Measurements from ENCODE around the gene CCNYL1.
A peak's percentile ranks its signal among the peaks of the same experiment; 100 is the strongest.
"Not testable (repeated sequence)": the region's sequence is repeated elsewhere in the genome, so short reads cannot be mapped to it uniquely, and the experiment has no call there.

Gene CCNYL1

GRCh38 chr2:207743514-207743913 is 32.1 kb downstream of the CCNYL1 start:
- DNase-seq = no peak

GRCh38 chr2:207744050-207744449 is 32.6 kb downstream of the CCNYL1 start:
- DNase-seq = no peak

GRCh38 chr2:207744451-207744850 is 33.0 kb downstream of the CCNYL1 start:
- DNase-seq = no peak

GRCh38 chr2:207746131-207746530 is 34.7 kb downstream of the CCNYL1 start:
- DNase-seq = peak; percentile 76 to 79

- DNase-seq = no peak
Observed at GRCh38 chr2:207747653-207748560, 36.5 kb downstream of the CCNYL1 start.

- DNase-seq = no peak
Observed at GRCh38 chr2:207748993-207749392, 37.6 kb downstream of the CCNYL1 start.

GRCh38 chr2:207749873-207750272 is 38.4 kb downstream of the CCNYL1 start:
- no peak for DNase-seq

GRCh38 chr2:207750345-207750744 is 38.9 kb downstream of the CCNYL1 start:
- DNase-seq = no peak

GRCh38 chr2:207750876-207751275 is 39.4 kb downstream of the CCNYL1 start:
- no peak for DNase-seq

GRCh38 chr2:207753688-207754087 is 42.2 kb downstream of the CCNYL1 start:
- not testable (repeated sequence) for DNase-seq

- DNase-seq = no peak
Observed at GRCh38 chr2:207754498-207755383, 43.3 kb downstream of the CCNYL1 start.

- no peak for DNase-seq
Observed at GRCh38 chr2:207758025-207758424, 46.6 kb downstream of the CCNYL1 start.

GRCh38 chr2:207759890-207760289 is 48.5 kb downstream of the CCNYL1 start:
- no peak for DNase-seq

- no peak for DNase-seq
Observed at GRCh38 chr2:207760453-207760852, 49.0 kb downstream of the CCNYL1 start.

- DNase-seq = not testable (repeated sequence)
Observed at GRCh38 chr2:207761426-207761825, 50.0 kb downstream of the CCNYL1 start.

- no peak for DNase-seq
Observed at GRCh38 chr2:207762146-207762545, 50.7 kb downstream of the CCNYL1 start.

- DNase-seq = no peak
Observed at GRCh38 chr2:207763303-207763917, 52.0 kb downstream of the CCNYL1 start.

GRCh38 chr2:207764096-207764630 is 52.7 kb downstream of the CCNYL1 start:
- DNase-seq = no peak

- DNase-seq = no peak
Observed at GRCh38 chr2:207765547-207765946, 54.1 kb downstream of the CCNYL1 start.

GRCh38 chr2:207766041-207766551 is 54.7 kb downstream of the CCNYL1 start:
- peak; percentile 13 to 25 for DNase-seq

GRCh38 chr2:207766697-207767460 is 55.4 kb downstream of the CCNYL1 start:
- no peak for DNase-seq
